Stimulated activated CD4-positive, alpha-beta T cell treated with anti-CD3 and anti-CD28 coated beads, Interleukin-12 subunit alpha, Interleukin-12 subunit beta, amount 100 ng/mL, for 24 hours (primary cell): Measurements from ENCODE around the gene ATG2B.

Source experiments
- DNase-seq, 2 experiments: peaks; one replicate each; pipeline ENCODE4 v3.0.0-alpha.2; 2020; ENCODE audit warnings: low read depth in 2 of 2

Gene ATG2B

GRCh38 chr14:96271421-96271762 is 91.7 kb downstream of the ATG2B start:
- DNase-seq = no peak

DNA sequence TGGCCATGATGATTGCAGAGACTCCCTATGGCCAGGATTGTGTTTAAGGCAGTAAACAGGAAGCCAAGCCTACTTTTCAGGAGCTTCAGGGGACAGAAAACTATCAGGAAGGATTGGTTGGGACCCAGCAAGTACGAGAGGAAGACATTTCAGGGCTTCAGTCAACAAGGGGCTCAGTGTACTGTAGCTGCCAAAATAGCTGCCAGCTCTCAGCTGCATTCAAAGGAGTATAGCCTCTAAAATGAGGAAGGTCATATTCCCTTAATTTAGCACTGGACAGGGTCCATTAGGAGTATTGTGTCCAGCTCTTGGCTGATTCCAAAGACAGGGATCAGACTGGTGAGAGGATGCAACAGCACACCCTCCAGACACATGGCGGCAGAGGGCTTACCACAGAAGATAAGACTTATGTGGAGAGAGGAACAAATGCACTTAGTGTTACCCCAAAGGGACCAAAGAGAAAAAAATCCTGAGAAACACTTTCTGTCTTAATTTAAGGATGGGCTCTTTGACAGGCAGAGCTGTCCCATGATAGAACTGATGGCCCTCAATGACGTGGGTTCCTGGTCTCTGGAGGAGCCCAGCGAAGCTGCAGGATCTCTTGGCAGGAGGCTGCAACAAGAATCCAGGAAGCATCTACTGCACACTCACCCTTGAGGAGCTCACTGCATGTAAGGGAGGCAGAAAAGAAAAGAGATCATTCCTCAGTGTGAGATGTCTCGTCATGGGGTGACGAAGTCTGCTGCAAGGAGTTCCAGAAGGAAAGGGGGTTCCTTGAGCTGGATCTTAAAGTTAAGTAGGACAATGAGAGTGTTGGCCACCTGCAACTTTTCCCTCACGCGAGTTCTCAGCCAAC is 92.3 kb downstream of the ATG2B start:
- DNase-seq = no peak

GRCh38 chr14:96269359-96269710 is 93.8 kb downstream of the ATG2B start:
- DNase-seq = no peak

DNA sequence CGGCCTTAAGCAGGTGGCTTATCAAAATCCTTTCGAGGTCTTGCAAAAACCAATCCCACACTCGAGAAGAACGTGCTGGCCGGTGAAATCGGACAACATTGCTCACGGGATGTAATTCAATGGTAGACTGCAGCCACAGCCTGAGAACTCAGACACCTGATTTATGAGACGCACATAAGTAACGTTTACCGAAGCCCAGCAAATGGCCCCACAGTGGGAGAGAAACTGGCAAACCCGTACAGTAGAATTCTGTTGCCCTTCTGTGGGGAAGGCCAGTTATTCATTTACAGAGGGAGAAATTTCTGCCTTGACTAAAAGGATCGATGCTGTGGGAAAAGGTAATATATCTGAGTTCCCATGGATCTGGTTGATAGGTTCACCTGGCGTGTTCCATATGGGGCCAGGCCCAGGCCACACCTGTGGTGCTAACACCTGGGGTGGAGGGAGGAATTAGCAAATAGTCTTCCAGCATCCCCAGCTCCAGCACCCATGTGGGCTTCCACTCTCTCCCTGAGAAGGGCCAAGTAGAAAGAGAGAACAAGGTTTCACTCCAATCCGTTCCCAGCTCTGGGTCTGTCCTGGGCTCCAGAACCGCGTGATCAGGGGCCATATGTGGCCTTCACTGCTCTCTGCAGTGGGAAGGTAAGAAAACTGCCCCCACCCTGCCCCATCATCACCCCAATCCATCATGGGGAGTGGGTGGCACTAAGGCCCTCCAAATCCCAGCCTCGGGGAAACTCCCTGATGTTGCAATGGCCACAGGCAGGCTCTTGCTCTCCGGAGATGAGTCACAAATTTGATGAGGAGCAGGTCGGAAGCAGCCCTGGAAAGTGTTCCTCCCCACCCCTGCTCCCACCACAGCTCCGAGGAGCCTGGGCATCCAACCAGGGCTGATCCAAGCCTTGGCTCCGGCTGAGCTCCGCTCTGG is 94.4 kb downstream of the ATG2B start:
- DNase-seq = no peak

DNA sequence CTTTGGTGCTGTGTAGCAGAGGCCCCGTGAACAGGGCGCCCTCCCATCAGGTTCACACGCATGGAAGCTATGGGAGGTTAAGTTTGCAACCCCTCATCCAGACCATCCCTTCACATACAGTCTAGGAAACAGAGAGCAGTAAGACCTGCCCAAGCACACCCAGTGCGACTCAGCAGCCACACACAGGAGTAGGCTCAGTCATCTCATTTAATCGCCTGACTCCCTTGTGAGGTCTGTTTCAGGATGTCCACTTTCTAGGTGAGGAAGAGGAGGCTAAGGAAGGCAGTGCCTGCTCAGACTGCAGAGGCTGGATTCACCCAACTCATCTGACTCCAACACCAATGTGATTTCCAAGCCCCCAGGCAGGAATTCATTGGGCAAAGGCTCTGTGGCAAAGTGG is 95.2 kb downstream of the ATG2B start:
- no peak for DNase-seq

- no peak for DNase-seq
These were observed 95.8 kb downstream of the ATG2B start for GRCh38 chr14:96267336-96267735.

DNA sequence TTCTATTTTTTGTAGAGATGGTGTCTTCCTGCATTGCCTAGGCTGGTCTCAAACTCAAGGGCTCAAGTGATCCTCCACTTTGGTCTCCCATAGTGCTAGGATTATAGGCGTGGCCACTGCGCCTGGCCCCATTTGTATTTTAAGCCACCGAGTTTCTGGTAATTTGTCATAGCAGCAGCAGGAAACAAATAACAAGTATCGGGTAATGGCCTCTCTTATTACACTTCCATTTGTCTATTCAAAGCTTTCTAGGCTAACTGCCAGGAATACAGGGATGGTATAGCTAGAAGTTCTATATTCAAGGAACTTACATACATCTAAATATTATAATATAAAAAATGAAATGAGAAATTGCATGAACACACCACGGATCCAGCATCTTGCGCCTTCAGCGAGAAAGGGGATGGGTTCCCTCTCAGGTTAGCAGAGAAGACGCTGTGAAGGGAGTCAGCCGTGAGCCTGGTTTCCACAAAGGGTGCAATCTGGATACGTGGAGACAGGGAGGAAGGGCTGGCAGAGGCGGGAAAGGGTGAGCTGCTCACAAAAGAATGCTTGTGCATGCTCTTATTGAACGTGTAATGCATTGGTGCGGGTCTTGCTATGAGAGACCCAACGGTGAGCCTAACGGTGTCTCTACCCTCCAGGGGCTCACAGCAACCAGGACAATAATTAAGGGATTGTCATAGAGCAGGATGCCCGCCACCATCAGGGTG is 97.6 kb downstream of the ATG2B start:
- no peak for DNase-seq

DNA sequence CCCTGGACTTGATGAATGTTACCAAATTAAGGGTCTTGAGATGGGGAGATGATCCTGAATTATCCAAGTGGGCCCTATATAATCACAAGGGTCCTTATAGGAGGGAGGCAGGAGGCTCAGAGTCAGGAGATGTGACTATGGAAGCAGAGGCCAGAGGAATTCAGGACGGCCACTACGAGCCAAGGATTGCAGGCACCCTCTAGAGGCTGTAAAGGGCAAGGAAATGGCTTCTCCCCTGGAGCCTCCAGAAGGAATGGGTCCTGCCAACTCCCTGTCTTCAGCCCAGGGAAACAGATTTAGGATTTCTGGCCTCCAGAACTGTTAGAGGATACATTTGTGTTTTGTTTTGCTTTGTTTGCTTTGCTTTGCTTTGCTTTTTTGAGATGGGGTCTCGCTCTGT is 98.3 kb downstream of the ATG2B start:
- no peak for DNase-seq

DNA sequence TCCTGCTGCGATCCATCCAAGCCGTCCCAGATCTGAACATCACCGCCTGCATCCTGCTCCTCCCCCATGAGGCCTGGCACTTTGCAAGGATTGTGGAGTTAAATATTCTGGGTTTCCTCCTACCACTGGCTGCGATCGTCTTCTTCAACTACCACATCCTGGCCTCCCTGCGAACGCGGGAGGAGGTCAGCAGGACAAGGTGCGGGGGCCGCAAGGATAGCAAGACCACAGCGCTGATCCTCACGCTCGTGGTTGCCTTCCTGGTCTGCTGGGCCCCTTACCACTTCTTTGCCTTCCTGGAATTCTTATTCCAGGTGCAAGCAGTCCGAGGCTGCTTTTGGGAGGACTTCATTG is 99.0 kb downstream of the ATG2B start:
- DNase-seq = no peak

DNA sequence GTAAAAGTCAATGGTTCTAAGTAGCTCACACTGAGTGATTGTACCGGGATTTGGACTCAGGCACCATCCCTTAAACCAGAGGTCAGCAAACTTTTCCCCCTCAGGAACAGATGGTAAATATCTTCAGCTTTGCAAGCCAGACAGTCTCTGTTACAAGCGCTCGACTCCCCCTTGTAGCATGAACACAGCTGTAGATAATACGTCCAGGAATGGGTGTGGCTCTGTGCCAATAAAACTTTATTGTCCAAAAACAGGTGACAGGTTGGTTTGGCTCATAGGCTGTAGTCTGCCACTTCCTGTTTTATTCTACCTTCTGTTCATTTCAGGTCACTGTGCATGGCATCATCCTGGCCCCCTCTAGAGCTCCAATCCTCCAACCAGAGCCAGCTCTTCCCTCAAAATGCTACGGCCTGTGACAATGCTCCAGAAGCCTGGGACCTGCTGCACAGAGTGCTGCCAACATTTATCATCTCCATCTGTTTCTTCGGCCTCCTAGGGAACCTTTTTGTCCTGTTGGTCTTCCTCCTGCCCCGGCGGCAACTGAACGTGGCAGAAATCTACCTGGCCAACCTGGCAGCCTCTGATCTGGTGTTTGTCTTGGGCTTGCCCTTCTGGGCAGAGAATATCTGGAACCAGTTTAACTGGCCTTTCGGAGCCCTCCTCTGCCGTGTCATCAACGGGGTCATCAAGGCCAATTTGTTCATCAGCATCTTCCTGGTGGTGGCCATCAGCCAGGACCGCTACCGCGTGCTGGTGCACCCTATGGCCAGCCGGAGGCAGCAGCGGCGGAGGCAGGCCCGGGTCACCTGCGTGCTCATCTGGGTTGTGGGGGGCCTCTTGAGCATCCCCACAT is 99.6 kb downstream of the ATG2B start:
- DNase-seq = no peak

DNA sequence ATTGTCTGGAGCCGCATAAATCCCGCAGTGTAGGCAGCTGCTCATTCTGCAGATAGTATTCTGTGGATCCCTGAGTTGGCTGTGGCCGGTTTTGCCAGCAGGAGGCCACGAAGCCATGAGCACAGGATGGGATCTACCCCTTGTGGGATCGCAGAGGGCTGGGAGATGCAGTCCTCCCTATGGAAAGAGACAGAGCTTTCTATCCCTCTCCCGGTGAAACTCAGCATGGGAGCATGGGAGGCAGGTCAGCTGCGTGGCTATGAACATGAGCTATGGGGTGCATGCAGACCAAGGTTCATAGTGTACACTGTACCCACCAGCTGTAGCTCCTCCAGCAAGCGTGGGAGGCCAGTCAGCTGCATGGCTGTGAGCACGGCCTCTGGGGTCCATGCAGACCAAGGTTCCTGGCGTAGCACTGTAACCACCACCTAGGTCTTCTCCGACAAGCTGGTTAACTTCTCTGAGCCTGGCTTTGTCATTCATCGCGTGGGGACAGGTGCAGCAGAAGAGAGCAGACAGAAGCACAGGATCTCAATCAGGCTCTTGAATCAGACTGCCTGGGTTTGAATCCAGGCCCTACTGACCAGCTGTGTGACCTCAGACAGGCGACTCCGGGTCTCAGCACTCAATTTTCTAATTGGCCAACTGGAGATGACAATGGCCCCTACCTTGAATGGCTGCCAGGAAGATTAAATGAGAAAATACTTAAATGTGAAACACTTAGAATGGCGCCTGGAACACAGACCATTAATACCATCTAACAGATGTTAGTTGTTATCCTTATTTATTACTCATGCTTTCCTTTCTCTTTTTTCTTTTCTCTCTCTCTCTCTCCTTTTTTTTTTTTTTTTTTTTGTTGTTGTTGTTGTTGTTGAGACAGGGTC is 101.1 kb downstream of the ATG2B start:
- no peak for DNase-seq

DNA sequence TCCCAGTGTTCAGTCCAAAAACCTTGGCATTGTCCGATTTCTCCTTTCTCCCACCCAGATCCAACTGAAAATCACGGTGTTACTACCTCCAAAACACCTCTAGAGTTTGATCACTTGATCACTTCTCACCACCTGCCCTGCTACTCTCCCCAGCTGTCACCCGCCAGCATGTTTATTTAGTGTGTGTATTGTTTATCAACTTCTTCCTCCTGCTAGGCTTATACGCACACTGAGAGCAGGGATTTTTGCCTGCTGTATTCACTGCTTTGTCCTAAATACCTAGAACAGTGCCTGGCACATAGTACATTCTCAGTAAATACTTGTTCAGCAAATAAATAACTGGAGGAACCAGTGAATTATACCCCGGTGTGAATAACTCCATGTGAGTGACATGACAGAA is 102.1 kb downstream of the ATG2B start:
- DNase-seq = no peak

- no peak for DNase-seq
These were observed 102.8 kb downstream of the ATG2B start for GRCh38 chr14:96260341-96260821.

DNA sequence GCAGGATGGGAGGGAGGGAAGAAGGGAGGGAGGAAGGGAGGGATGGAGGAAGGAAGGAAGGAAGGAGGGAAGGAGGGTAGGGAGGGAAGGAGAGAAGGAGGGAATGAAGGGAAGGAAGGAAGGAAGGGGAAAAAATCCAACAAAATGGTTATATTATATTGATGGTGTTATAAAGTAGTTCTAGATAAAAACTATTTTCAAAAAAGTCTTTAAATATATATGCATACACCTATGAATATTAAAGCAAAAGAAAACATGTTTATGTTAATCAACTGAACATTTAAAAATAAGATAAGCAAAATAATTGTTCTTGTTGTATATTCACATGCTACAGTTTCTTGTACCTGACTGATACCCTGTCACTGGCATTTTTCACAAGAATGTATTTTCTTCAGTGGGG is 105.2 kb downstream of the ATG2B start:
- no peak for DNase-seq

- no peak for DNase-seq
These were observed 106.1 kb downstream of the ATG2B start for GRCh38 chr14:96257056-96257455.

- no peak for DNase-seq
These were observed 106.7 kb downstream of the ATG2B start for GRCh38 chr14:96256407-96256806.

- no peak for DNase-seq
These were observed 107.4 kb downstream of the ATG2B start, which contains the start of gene BDKRB1 for GRCh38 chr14:96255501-96256366. TSS of gene BDKRB1 (plus strand) at chr14:96256210. CDS start at chr14:96263683, 7,473 bp downstream.

GRCh38 chr14:96254687-96255086 is 108.5 kb downstream of the ATG2B start:
- DNase-seq = no peak

GRCh38 chr14:96252999-96253539 is 110.1 kb downstream of the ATG2B start:
- no peak for DNase-seq
